Measurements from ENCODE around the gene C19orf73.

DNA sequence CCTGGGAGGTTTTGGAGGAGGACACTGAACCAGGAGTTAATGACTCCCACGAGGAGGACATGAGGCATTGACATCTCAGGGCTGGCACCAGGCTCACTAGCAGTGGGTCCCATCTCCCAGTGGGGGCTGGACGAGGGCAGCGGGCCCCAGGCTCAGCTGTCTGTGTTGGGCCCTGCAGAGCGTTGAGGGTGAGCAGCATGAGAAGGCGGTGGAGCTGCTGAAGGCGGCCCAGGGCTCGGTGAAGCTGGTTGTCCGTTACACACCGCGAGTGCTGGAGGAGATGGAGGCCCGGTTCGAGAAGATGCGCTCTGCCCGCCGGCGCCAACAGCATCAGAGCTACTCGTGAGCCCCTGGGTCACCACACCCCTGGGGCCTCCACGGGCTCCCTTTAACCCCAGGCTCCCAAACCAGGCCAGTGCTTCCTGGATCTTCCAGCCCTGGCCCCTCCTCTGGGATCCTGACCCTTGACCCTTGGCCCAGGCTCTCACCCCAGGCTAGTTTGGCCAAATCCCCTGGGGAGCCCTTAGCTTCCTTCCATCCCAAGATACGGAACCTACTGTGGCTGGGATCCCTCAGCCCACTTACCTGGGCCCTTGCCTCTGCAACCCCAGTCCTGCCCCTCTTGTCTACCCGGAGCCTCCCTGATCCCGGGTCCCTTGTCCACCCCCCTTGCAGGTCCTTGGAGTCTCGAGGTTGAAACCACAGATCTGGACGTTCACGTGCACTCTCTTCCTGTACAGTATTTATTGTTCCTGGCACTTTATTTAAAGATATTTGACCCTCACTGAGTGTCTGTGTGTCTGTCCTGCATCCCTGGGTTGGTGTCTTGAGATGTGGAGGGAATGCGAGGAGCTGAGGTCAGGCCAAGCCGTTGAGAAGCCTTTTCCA is 1.0 kb downstream of the C19orf73 start:
- TF ChIP-seq, protein P1, sequence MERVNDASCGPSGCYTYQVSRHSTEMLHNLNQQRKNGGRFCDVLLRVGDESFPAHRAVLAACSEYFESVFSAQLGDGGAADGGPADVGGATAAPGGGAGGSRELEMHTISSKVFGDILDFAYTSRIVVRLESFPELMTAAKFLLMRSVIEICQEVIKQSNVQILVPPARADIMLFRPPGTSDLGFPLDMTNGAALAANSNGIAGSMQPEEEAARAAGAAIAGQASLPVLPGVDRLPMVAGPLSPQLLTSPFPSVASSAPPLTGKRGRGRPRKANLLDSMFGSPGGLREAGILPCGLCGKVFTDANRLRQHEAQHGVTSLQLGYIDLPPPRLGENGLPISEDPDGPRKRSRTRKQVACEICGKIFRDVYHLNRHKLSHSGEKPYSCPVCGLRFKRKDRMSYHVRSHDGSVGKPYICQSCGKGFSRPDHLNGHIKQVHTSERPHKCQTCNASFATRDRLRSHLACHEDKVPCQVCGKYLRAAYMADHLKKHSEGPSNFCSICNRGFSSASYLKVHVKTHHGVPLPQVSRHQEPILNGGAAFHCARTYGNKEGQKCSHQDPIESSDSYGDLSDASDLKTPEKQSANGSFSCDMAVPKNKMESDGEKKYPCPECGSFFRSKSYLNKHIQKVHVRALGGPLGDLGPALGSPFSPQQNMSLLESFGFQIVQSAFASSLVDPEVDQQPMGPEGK (CRISPR knock-in tag; IDR thresholded peaks at IDR 0.05; ENCODE audit: borderline replicate concordance): no peak
- TF ChIP-seq ZFP30 (CRISPR knock-in tag; IDR thresholded peaks at IDR 0.05) (no peak), ARNTL (CRISPR knock-in tag; IDR thresholded peaks at IDR 0.05; ENCODE audit: borderline replicate concordance, low read depth) (no peak), RARB (CRISPR knock-in tag; IDR thresholded peaks at IDR 0.05) (no peak)
- TF ChIP-seq, protein P2, sequence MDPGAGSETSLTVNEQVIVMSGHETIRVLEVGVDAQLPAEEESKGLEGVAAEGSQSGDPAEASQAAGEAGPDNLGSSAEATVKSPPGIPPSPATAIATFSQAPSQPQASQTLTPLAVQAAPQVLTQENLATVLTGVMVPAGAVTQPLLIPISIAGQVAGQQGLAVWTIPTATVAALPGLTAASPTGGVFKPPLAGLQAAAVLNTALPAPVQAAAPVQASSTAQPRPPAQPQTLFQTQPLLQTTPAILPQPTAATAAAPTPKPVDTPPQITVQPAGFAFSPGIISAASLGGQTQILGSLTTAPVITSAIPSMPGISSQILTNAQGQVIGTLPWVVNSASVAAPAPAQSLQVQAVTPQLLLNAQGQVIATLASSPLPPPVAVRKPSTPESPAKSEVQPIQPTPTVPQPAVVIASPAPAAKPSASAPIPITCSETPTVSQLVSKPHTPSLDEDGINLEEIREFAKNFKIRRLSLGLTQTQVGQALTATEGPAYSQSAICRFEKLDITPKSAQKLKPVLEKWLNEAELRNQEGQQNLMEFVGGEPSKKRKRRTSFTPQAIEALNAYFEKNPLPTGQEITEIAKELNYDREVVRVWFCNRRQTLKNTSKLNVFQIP (CRISPR knock-in tag; IDR thresholded peaks at IDR 0.05; ENCODE audit: borderline replicate concordance, low read depth): no peak
